Uterus (tissue), 2 donors: ENCODE data around the gene RSAD2.

Source experiments
- CTCF ChIP-seq, 4 experiments: fragments of 200-600 bp in 2 of 4; fragments of 450-650 bp in 2 of 4; sonication (generic) in 2 of 4; IDR thresholded peaks; one replicate each; pipeline ENCODE4 v1.5.1; 2016 to 2019; ENCODE audit warnings: antibody characterized with exemption in 4 of 4, mild to moderate bottlenecking in 2 of 4, moderate library complexity in 1 of 4
- POLR2A ChIP-seq, 2 donors: fragments of 450-650 bp; IDR thresholded peaks; one replicate each; pipeline ENCODE4 v1.6.1; 2016; ENCODE audit warnings: antibody characterized with exemption in 2 of 2, mild to moderate bottlenecking in 1 of 2, moderate library complexity in 1 of 2

DNA sequence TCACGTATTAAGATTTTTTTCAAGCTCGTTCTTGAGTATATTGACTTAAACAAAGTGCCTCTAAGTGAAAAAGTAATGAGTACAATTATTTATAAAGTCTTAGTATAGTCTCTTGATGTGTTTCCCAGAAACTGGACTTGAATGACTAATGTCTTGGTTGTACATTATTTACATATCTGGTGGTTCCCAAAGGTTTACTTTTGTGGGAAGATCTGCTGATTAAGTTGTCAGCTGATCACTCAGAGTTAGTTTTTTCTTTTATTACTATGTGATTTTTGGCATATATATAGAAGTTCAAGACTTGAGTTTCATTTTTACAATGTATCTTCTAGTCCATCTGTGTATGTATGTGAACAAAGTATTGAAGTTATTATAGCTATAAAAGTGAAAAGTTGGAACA is 69.1 kb downstream of the RSAD2 start:
- TF ChIP-seq CTCF (IDR thresholded peaks at IDR 0.05) (no peak), POLR2A (IDR thresholded peaks at IDR 0.05) (no peak)
